Ammon's horn (tissue), 1 donor: ENCODE measurements around the gene HOGA1.
"Not testable (repeated sequence)": the region's sequence is repeated elsewhere in the genome, so short reads cannot be mapped to it uniquely, and the experiment has no call there.

Experiments
- DNase-seq: peaks from one replicate; pipeline ENCODE4 v3.0.0-alpha.2; 2016; ENCODE audit warnings: low spot score

HOGA1 gene

GRCh38 chr10:97649405-97649750, 65.2 kb downstream of the HOGA1 start:
- not testable (repeated sequence) for DNase-seq

DNA sequence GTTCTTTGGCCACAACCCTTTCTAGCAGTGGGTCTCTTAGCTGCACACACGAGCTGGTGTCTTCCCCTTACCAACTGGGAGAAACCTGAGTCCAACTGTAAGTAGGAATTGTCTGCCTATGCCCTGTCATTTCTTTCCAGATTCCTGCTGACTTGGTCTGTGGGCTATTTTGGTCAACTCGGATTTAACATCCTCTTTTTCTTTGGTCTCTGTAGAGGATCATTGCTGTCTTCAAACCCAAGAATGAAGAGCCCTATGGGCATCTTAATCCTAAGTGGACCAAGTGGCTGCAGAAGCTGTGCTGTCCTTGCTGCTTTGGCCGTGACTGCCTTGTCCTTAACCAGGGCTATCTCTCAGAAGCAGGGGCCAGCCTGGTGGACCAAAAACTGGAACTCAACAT, 66.5 kb downstream of the HOGA1 start:
- peak; percentile 25 for DNase-seq

- DNase-seq, result no peak
These were observed 67.6 kb downstream of the HOGA1 start for GRCh38 chr10:97651773-97652172.

DNA sequence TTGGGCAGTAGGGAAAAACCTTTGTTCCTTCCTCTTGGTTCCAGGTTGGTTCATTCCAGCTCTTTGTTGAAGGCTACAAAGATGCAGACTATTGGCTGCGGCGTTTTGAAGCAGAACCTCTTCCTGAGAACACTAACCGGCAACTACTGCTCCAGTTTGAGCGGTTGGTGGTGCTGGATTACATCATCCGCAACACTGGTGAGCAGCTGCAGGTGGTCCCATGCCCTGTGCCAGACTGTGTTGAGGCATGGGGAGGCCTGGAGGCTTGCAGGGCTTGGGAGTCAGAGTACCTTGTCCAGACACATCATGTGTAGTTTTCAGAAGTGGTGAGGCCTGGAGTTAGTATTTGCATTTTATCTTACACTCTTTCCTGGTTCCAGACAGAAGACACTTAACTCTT, 72.6 kb downstream of the HOGA1 start:
- no peak for DNase-seq

DNA sequence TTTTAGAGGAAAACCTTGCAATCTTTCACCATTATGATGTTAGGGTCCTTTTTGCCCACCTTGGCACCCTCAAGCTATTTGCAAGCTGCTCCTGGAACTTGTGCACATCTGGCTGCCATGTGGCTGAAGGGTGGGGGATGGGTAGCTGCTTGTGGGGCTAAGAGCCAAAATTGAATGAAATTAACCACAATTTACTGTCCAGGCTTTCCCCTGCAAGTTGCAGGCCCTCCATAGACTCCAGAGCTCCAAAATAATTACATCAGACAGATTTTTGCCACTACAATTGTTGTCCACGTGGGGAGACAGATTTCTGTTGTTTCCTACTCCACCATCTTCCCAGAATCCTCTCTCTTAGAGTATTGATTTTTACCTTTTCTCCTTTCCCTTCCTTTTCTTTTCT, 75.4 kb downstream of the HOGA1 start:
- DNase-seq, result no peak
